Thoracic aorta (tissue), 2 donors: Measurements from ENCODE around the gene FKRP. TPM values are rescaled to one million over a fixed set of nuclear protein-coding genes. Genes with fewer than 3 reads are reported as not detected.

ENCODE experiments used
- ATAC-seq: fragments of 150-250 bp; one replicate; pipeline ENCODE4 v1.8.0; 2017; ENCODE audit warnings: low read depth; ENCODE audit not compliant: insufficient number of reproducible peaks, low FRiP score
- DNase-seq: peaks from one replicate; pipeline ENCODE4 v3.0.0-alpha.2; 2020; ENCODE audit warnings: low spot score
- H3K27ac ChIP-seq, 2 donors: fragments of 200-600 bp; sonication (generic); 1 replicate in 1 of 2; 2 replicates in 1 of 2; pipeline ENCODE4 v1.5.1; 2016; ENCODE audit warnings: mild to moderate bottlenecking in 2 of 2, moderate library complexity in 2 of 2
- H3K27me3 ChIP-seq: fragments of 200-600 bp; sonication (generic); replicated peaks from 2 replicates; pipeline ENCODE4 v1.6.0; 2016; ENCODE audit warnings: mild to moderate bottlenecking; ENCODE audit not compliant: insufficient read depth
- H3K36me3 ChIP-seq: fragments of 200-600 bp; sonication (generic); one replicate; pipeline ENCODE4 v1.5.1; 2016
- H3K4me1 ChIP-seq, 2 donors: fragments of 200-600 bp; sonication (generic); 1 replicate in 1 of 2; 2 replicates in 1 of 2; pipeline versions ENCODE4 v1.5.1 to v1.6.0; 2016; ENCODE audit warnings: low read depth in 2 of 2, mild to moderate bottlenecking in 1 of 2; ENCODE audit not compliant: control insufficient read depth in 1 of 2
- H3K4me3 ChIP-seq: fragments of 200-600 bp; sonication (generic); 2 replicates; pipeline ENCODE4 v1.5.1; 2016; ENCODE audit warnings: mild to moderate bottlenecking
- H3K9me3 ChIP-seq: fragments of 200-600 bp; sonication (generic); 2 replicates; pipeline ENCODE4 v1.5.1; 2016
- total RNA-seq, 2 donors: library from RNA; depleted of rRNA; stranded (reverse); fragments of >200 nt; gene quantifications; one replicate each; pipeline versions ENCODE4 v1.1.0 to v1.2.3, GENCODE V29; 2016
- TF ChIP-seq, protein P1 (sequence below): fragments of 200-600 bp; sonication (generic); IDR thresholded peaks from one replicate; pipeline ENCODE4 v1.5.1; 2019; ENCODE audit warnings: antibody characterized with exemption

The FKRP gene
- total RNA-seq, 2 donors from 2014 or later, result 20.6 to 99.2 TPM

DNA sequence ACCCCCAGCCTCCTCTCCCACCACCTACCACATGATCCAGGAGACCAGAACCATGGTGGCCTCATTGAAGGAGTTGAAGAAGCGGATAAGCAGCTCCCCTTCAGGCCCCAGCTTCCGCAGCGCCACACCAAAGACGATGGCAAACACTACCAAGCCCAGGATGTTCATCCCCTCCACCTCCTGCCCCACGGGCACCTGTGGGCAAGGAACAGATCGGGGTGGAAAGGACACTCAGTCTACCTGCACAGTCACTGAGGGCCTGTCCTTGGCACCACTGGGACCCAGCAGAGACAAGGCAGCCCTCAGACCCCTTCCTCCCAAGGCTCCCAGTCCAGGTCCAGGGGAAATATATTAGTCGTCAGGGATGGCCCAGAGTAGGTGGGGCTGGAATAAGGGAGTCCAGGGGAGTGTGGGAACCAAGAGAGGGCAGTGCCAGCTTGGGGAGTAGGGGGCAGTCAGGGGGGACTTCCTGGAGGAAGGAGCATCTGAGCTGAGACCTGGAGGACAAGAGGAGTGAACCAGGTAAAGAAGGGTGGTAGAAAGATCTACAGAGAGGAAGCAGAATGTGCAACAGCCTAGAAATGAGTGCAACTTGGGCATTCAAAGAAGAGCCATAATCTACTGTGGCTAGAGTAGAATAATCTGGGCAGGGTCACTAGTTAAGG is 36.6 kb downstream of the FKRP start:
- H3K36me3 ChIP-seq, result peaks cover 18% of the 10 kb centered on the region
- no peak for ATAC-seq
- peaks cover 5 to 35% of the 10 kb centered on the region in 2 donors for H3K4me1 ChIP-seq
- no peaks in the 10 kb centered on the region for H3K9me3 ChIP-seq
- DNase-seq, result no peak
- H3K4me3 ChIP-seq, result no peak overlapping the region
- TF ChIP-seq, protein P1, sequence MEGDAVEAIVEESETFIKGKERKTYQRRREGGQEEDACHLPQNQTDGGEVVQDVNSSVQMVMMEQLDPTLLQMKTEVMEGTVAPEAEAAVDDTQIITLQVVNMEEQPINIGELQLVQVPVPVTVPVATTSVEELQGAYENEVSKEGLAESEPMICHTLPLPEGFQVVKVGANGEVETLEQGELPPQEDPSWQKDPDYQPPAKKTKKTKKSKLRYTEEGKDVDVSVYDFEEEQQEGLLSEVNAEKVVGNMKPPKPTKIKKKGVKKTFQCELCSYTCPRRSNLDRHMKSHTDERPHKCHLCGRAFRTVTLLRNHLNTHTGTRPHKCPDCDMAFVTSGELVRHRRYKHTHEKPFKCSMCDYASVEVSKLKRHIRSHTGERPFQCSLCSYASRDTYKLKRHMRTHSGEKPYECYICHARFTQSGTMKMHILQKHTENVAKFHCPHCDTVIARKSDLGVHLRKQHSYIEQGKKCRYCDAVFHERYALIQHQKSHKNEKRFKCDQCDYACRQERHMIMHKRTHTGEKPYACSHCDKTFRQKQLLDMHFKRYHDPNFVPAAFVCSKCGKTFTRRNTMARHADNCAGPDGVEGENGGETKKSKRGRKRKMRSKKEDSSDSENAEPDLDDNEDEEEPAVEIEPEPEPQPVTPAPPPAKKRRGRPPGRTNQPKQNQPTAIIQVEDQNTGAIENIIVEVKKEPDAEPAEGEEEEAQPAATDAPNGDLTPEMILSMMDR, result no peak
- no peaks in the 10 kb centered on the region for H3K27me3 ChIP-seq
- H3K27ac ChIP-seq, result no peak overlapping the region

DNA sequence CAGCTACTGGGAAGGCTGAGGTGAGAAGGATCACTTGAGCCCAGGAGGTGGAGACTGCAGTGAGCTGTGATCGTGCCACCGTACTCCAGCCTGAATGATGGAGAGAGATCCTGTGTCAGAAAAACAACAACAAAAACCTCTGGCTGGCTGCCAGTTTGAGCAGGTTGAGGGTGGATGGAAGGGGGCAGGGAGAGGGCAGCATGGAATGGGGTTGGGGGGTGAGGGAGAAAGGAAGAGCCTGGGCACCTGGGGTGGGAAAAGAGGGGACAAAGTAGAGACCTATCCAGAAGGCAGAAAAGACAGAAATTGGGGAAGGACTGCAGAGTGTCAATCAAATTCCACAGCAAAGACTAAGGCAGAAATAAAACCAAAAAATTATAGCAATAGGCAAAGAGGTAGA is 37.8 kb downstream of the FKRP start:
- H3K27me3 ChIP-seq, result no peaks in the 10 kb centered on the region
- H3K36me3 ChIP-seq, result peaks cover 15% of the 10 kb centered on the region
- H3K4me3 ChIP-seq, result no peak overlapping the region
- DNase-seq, result no peak
- H3K9me3 ChIP-seq, result no peaks in the 10 kb centered on the region
- H3K27ac ChIP-seq, result no peak overlapping the region
- ATAC-seq, result no peak
- H3K4me1 ChIP-seq, result peaks cover 5 to 42% of the 10 kb centered on the region in 2 donors
- TF ChIP-seq, protein P1, result no peak

DNA sequence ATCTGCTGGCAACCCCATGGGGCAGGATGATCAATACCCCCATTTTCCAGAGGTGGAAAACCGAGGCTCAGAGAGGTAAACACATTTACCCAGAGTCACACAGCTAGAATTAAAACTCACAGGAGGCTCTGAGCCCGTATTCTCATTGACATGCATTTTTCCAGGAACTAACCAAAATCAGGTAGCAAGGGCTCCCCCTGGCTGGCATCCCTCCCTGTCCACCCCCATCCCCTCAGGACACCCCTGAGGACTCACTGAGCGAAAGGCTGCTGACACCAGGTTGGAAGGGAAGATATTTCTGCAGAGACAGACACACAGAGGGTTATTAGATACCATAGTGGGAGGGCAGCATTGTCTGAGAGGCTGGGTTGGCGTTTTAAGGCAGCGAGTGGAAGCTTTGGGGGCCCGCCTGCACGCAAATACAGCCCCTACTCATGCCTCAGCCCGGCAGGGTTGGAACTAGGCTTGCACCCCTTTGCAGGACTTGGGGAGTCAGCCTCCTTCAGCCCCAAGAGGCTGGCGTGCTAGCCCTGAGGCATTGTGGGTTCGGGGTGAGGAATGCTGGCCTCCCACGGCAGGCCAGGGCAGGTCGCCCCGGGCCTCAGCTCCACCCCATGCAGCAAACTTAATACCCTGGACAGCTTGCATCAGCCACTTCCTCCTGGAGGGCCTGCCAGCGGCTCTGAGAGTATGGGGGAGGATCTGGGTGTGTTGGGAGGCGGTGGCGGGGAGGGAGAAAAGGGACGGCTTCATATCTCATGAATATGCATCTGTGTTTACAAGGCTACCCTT is 38.6 kb downstream of the FKRP start:
- Histone ChIP-seq H3K36me3 (peaks cover 15% of the 10 kb centered on the region), H3K9me3 (no peaks in the 10 kb centered on the region), H3K4me3 (peak overlapping the region; percentile 92), H3K27ac (no peak overlapping the region), H3K27me3 (no peaks in the 10 kb centered on the region), H3K4me1 (peaks cover 5 to 42% of the 10 kb centered on the region in 2 donors)
- TF ChIP-seq, protein P1, result no peak
- DNase-seq, result no peak
- no peak for ATAC-seq

DNA sequence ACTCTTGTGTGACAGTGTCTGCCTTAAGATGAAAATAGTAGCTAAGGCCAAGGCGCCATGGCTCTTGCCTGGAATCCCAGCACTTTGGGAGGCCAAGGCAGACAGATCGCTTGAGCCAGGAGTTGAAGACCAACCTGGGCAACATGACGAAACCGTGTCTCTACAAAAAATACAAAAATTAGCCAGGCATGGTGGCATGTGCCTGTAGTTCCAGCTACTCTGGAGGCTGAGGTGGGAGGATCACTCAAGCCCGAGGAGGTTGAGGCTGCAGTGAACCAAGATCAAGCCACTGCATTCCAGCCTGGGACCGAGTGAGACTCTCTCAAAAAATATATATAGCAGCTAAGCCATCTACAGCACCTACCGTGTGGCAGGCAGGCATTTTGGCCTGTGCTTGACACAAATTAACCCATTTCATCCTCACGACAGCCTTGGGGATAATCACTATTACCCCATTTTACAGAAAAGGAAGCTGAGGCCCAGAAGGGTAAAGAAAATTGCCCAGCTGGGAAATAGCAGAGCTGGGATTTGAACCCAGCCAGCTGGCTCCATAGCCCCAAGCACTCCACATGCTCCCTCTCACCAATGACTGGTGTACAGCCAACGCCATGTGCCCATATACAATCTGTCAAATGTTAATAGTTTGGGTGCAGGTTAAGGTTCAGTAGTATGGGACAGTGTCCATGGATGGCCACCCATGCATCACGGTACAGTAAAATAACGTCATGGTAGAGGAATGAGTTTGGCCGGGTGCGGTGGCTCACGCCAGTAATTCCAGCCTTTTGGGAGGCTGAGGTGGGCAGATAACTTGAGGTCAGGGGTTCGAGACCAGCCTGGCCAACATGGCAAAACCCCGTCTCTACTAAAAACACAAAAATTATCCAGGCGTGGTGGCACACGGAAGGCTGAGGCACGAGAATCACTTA is 39.5 kb downstream of the FKRP start:
- no peaks in the 10 kb centered on the region for H3K27me3 ChIP-seq
- H3K36me3 ChIP-seq, result peaks cover 15% of the 10 kb centered on the region
- no peak for ATAC-seq
- H3K4me3 ChIP-seq, result peak overlapping the region; percentile 92
- peak overlapping the region in 1 of 2 donors; percentile 79 for H3K27ac ChIP-seq
- H3K9me3 ChIP-seq, result no peaks in the 10 kb centered on the region
- TF ChIP-seq, protein P1, result no peak
- H3K4me1 ChIP-seq, result peaks cover 5 to 42% of the 10 kb centered on the region in 2 donors
- no peak for DNase-seq

DNA sequence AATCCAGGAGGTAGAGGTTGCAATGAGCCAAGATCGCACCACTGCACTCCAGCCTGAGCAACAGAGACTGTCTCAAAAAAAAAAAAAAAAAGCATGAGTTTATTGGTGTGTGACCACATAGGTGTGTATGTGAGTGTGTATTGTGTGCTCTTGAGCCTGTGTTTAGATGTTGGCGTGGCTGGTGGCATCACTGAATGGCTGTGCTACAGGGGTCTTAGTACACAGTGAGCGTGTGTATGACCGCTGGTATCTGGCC is 40.1 kb downstream of the FKRP start:
- ATAC-seq (no peak), DNase-seq (no peak)
- Histone ChIP-seq H3K4me1 (peaks cover 5 to 42% of the 10 kb centered on the region in 2 donors), H3K27me3 (no peaks in the 10 kb centered on the region), H3K9me3 (no peaks in the 10 kb centered on the region), H3K36me3 (peaks cover 15% of the 10 kb centered on the region), H3K27ac (peak overlapping the region; percentile 79 to 86), H3K4me3 (peak overlapping the region; percentile 92)
- TF ChIP-seq, protein P1, result no peak
